GM10266 (cell line): ENCODE data around the gene FDX1.
"Not testable (repeated sequence)": the region's sequence is repeated elsewhere in the genome, so short reads cannot be mapped to it uniquely, and the experiment has no call there.

Experiments
- DNase-seq: peaks from one replicate; pipeline ENCODE4 v3.0.0; 2012; ENCODE audit errors: extremely low spot score
- CTCF ChIP-seq: IDR thresholded peaks from 2 replicates; pipeline ENCODE4 v1.5.1; 2012; ENCODE audit warnings: mild to moderate bottlenecking, low read depth; ENCODE audit not compliant: control insufficient read depth, insufficient read depth; ENCODE audit errors: missing control alignments

FDX1 gene

DNA sequence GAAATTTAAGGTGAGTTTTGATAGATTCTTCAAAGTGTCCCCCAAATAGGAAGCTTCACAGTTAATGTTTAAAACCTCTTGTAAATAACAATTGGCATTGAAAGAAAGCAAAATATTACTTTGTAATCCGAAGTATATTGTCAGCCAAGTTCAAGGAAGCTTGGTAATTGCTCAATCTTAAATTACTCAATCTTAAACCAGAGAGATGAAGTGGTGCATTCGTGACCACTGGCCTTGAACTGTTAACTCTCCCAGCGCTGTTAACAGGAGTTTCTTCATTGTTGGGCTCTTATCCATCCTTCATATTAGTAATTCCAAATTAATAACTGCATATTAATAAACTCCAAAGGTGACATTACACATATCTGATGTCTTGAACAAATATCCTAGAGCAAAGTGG, 20.6 kb upstream of the FDX1 start:
- DNase-seq = no peak
- TF ChIP-seq CTCF = no peak

GRCh38 chr11:110410651-110411050, 19.1 kb upstream of the FDX1 start:
- DNase-seq = no peak
- no peak for TF ChIP-seq CTCF

DNA sequence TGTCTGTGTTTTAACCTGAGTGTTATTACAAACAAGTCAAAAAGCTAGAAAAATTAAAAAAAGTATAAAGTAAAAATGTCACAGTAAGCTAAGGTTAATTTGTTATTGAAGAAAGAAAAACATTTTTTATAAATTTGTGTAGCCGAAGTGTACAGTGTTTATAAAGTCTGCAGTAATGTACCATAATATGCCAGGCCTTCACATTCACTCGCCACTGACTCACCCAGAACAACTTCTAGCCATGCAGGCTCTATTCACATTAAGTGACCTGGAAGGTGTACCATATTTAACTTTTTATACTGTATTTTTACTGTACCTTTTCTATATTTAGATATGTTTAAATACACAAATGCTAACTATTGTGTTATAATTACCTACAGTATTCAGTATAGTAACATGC, 14.7 kb upstream of the FDX1 start:
- no peak for TF ChIP-seq CTCF

DNA sequence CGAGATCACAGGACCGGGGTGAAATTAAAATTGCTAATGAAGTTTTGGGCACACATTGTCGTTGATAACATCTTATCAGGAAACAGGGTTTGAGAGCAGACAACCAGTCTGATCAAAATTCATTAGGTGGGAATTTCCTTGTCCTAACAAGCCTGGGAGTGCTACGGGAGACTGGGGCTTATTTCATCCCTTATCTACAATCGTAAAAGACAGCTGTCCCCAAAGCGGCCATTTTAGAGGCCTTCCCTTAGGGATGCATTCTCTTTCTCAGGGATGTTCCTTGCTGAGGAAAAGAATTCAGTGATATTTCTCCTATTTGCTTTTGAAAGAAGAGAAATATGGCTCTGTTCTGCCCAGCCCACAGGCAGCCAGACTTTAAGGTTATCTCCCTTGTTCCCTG, 8.1 kb upstream of the FDX1 start:
- DNase-seq = not testable (repeated sequence)

More for the DNA sequence above, 14.7 kb upstream of the FDX1 start:
- no peak for DNase-seq

DNA sequence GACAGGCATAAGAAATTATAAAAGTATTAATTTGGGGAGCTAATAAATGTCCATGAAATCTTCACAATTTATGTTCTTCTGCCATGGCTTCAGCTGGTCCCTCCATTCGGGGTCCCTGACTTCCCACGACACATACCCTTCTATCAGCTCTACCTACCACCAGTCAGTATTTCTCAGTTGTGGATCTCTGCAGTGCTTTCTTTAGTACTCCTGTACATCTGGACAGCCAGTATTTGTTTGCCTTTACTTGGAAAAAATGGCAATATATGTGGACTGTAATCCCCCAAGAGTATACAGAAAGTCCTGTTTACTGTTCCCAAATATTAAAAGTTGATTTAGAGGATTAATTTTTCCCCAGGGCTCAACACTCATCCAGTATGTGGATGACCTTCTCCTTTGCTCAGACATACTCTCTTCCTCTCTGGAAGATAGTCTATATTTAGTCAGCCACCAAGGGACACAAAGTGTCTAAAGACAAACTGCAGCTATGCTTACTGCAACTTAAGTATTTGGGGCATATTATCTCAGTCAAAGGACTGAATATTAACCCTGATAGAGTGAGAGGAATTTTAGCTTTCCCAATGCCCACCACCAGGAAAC, 7.3 kb upstream of the FDX1 start:
- no peak for TF ChIP-seq CTCF
- DNase-seq = no peak

DNA sequence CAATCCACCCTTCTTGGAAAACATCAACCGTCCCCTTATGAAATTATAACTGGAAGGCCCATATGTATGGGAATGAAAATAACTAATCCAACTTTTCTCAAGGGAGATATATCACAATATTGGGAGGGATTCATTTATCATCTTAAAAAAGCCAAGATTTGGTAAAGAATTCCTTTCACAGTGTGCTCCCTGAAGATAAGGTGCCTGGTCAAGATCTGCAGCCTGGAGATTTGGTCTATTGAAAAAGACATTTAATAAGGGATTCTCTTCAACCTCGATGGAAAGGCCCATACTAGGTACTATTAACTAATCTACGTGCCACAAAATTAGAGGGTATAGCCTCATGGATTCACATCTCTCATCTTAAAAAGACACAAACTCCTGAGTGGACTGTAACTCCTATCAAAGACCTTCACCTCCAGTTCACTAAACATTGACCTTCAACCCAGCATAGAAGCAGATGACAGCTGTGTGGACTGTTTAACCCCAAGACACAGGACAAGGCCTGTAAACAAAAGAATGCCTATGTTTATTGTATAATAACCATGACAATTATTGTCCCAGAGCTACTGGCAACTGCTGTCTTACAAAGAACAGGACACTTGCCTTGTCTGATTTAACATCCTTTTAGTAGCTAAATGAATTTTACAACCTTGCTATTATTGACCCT, 4.8 kb upstream of the FDX1 start:
- no peak for TF ChIP-seq CTCF
- no peak for DNase-seq

DNA sequence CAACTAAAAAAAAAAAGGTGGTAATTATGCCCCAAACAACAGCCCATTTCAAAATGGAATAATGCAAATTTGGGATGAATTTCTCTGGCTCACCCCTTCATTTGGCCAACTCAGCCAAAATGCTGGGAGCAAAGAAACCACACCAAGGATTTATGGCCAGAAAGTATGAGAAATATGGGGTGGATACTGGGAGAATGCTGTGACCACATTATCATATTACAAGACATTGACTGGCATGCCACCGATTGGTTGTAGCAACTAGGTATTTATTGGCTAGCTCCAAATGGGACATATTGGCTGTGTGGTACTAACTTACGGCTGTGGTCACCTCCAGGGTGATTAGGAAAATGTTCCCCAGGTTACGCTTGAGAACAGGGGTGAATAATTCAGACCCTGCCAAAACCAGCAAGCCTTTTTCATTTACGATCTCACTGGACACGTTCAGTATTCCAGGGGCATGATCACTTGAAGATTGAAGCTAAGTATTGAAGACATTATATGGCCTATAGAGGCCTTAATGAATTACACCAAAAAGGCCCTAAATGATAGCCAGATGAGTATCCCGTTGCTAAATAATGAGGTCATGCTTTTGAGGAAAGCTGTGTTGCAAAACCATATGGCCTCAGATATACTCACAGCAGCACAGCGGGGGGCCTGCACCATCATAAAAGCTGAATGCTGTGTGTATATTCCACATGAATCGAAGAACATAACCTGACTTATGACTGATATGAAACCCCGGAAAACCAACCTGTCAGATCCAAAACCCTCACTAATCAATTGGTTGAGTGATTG, 3.8 kb upstream of the FDX1 start:
- no peak for TF ChIP-seq CTCF
- no peak for DNase-seq
